ENCODE data around the gene CALM3.
A peak's percentile ranks its signal among the peaks of the same experiment; 100 is the strongest.

Gene CALM3

DNA sequence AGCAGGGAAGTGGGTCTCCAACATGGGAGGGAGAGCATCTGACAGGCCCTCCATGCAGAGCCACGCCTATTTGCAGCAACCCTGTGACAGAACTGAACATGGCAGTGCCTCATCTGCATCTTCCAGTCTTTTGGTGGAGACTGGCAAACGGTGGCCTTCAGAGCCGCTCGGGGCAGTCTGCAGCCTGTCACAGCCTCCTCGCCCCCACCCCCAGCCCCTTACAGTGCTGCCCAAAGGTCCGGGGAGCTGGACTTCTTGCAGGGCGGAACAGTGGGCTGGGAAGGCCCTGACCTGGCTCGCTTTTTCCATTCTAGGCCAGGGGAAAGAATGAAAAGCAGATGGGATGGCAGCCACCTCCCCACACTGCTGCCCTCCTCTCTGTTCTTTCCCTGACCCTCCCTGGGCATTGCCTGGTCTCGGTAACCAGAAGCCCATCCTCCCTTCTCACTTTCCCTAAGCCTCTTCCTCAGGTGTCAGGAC, 2.7 kb downstream of the CALM3 start:
- CTCF ChIA-PET: no interaction called here
- peak overlapping the region; percentile 97 for H3K27ac ChIP-seq
- POLR2A ChIA-PET (ENCODE audit: low non-redundant PET): no interaction called here
- no peak for DNase-seq (ENCODE audit: low spot score)
- TF ChIP-seq, protein P1, sequence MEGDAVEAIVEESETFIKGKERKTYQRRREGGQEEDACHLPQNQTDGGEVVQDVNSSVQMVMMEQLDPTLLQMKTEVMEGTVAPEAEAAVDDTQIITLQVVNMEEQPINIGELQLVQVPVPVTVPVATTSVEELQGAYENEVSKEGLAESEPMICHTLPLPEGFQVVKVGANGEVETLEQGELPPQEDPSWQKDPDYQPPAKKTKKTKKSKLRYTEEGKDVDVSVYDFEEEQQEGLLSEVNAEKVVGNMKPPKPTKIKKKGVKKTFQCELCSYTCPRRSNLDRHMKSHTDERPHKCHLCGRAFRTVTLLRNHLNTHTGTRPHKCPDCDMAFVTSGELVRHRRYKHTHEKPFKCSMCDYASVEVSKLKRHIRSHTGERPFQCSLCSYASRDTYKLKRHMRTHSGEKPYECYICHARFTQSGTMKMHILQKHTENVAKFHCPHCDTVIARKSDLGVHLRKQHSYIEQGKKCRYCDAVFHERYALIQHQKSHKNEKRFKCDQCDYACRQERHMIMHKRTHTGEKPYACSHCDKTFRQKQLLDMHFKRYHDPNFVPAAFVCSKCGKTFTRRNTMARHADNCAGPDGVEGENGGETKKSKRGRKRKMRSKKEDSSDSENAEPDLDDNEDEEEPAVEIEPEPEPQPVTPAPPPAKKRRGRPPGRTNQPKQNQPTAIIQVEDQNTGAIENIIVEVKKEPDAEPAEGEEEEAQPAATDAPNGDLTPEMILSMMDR (conservative IDR thresholded peaks at IDR 0.05; ENCODE audit: low read depth): no peak

DNA sequence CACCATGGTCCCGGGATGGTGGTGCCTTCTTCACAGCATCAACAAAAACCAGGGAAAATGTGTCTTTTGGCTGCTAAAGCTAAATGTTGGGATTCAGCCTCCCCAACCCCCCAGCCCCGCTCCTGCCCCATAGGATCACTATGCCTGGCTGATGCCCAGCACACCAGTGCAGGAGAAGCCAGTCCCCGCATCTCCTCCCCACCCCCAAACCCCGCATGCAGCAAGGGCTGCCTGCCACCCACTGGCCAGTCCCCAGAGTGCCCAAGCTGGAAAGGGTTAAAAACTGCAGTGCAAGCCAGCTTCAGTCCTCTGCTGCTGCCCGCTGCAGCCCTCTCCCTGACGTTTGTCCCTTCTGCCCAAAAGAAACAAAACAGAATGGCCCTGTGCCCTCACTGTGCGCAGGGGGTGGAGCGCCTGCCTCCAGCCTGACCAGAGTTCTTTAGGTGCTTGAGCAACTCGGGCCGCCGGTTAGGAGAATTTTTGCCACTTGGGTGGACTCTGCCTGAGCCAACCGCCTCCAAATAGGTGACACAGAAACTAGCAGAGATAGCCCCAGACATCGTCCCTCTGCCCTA, 3.7 kb downstream of the CALM3 start:
- H3K27ac ChIP-seq: peak overlapping the region; percentile 38
- POLR2A ChIA-PET (ENCODE audit: low non-redundant PET): interaction anchor here (0.6 kb wide), 1 partner anchor 183 kb away, joined by 3 read pairs; no protein-coding TSS in a partner anchor
- CTCF ChIA-PET: interaction anchor here (0.7 to 1.1 kb wide), 2 partner anchors 9 to 57 kb away, joined by 3 to 4 read pairs; no protein-coding TSS in a partner anchor

DNA sequence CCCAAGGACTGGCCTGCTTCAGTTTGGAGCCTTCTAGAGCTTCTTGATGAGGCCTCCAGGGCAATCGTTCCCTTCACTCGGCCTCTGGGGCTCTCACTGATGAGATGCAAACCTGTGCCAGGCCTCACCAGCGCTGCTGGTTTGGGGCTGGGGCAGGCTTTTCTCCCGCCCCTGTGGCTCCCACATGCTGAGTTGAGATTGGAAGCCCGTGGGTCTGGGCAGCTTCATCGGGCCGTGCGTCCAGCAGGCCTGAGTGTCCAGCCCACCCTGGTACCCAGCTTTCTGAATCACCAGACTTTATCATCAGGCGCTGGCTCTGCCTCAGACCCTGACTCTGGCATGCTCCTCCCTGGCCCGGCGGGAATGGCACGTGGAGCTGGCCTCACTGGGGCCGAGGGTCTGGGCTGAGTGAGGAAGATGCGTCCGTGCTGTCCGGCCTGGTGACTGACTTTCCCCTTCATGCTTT, 4.3 kb downstream of the CALM3 start:
- POLR2A ChIA-PET (ENCODE audit: low non-redundant PET): interaction anchor here (0.6 kb wide), 1 partner anchor 182 kb away, joined by 3 read pairs; no protein-coding TSS in a partner anchor
- TF ChIP-seq, protein P1 (conservative IDR thresholded peaks at IDR 0.05; ENCODE audit: low read depth): no peak
- H3K27ac ChIP-seq: peak overlapping the region; percentile 38
- DNase-seq (ENCODE audit: low spot score): no peak
- CTCF ChIA-PET: interaction anchor here (0.7 to 1.1 kb wide), 2 partner anchors 9 to 57 kb away, joined by 3 to 4 read pairs; no protein-coding TSS in a partner anchor

More for the DNA sequence above, 3.7 kb downstream of the CALM3 start:
- DNase-seq (ENCODE audit: low spot score): no peak
- TF ChIP-seq, protein P1 (conservative IDR thresholded peaks at IDR 0.05; ENCODE audit: low read depth): no peak

DNA sequence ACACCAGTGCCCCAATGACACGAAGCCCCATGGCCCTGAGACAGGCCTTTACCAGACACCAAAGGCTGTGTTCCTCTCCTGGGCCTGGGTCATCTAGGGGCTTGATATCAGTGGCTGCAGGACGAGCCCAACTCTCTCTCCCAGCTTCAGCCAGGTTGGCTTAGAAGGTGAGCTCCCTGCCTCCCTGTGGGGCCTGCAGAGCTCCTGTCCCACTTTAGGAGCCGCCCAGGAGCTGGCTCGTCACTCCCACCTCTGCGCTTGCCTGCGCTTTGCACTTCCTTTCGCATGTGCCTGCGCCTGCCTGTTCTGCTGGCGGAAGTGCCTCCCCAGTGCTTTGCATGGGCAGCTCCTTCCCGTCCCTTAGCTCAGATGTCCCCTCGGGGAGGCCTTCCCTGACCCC, 4.9 kb downstream of the CALM3 start:
- H3K27ac ChIP-seq: peak overlapping the region; percentile 38
- ChIA-PET CTCF (no interaction called here), POLR2A (ENCODE audit: low non-redundant PET) (no interaction called here)
- no peak for DNase-seq (ENCODE audit: low spot score)
- TF ChIP-seq, protein P1 (conservative IDR thresholded peaks at IDR 0.05; ENCODE audit: low read depth): no peak

DNA sequence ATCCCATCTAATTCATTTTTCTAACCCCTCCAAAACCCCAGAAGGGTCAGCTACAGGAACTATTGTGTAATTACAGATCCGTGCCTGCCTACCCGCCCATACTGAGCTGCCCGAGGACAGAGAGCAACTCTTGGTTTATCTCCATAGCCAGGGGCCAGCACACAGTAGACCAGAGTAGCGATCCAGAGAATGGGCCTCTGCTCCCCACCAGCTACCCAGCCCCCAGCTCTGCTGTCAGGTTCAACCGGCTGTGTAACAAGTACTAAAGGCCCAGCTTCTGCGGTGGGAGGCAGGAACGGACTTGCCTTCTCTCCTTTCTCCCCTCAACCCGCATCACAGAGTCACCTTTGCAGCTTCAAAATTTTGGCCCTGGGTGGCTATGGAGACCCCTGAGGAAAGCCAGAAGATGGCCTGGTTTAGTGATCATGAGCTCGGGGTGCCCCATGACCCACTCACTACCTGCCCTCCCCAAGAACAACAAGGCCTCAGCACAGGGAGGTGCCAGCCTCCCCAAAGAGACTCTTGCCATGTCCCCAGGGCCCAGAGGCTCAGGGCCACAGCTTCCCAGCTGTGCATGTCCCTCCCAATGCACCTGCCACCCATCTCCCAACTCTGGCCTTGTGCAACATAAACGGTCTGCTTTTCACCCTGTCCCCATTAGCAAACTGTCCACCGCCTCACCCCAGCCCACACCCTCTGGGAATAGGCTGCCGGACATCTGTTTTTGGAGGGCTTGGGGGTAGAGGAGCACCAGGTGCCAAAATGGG, 5.7 kb downstream of the CALM3 start:
- CTCF ChIA-PET: interaction anchor here (0.6 to 1.2 kb wide), 3 partner anchors 11 to 66 kb away, joined by 3 to 4 read pairs (median 3); no protein-coding TSS in a partner anchor
- no peak for DNase-seq (ENCODE audit: low spot score)
- peak overlapping the region; percentile 14 for H3K27ac ChIP-seq
- TF ChIP-seq, protein P1 (conservative IDR thresholded peaks at IDR 0.05; ENCODE audit: low read depth): no peak
- POLR2A ChIA-PET (ENCODE audit: low non-redundant PET): interaction anchor here (0.5 kb wide), 1 partner anchor 620 kb away, joined by 4 read pairs; no protein-coding TSS in a partner anchor

DNA sequence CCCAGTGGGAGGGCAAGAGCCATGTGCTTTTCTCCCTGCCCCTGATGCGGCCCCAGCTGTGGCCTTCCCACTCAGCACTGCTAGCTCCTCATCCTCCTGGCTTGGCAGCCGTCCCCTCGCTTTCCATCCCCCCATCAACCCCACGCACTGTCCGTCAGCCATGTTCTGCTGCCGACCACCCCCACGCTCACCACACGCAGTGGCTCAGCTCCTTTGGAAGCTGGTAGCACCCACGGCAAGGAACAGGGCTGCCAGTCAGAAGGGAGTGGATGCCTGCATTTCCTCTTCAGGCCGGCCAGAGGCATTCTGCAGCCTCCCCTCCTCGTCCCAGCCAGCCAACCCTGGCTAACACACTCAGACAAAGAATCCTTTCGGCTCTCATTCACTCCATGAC, 6.3 kb downstream of the CALM3 start:
- TF ChIP-seq, protein P1 (conservative IDR thresholded peaks at IDR 0.05; ENCODE audit: low read depth): no peak
- no peak for DNase-seq (ENCODE audit: low spot score)
- ChIA-PET POLR2A (ENCODE audit: low non-redundant PET) (interaction anchor here (0.5 kb wide), 1 partner anchor 619 kb away, joined by 4 read pairs; no protein-coding TSS in a partner anchor), CTCF (interaction anchor here (0.7 to 1.2 kb wide), 2 partner anchors 10 to 55 kb away, joined by 3 to 4 read pairs; no protein-coding TSS in a partner anchor)
- peak overlapping the region; percentile 14 for H3K27ac ChIP-seq
